HEK293T (cell line): Measurements from ENCODE around the gene RNASE7.

Experiments used
- FOXK2 ChIP-seq: fragments of 450-650 bp; IDR thresholded peaks from 2 replicates; pipeline ENCODE4 v1.6.1; 2016; ENCODE audit warnings: mild to moderate bottlenecking
- NFRKB ChIP-seq: fragments of 450-650 bp; IDR thresholded peaks from 2 replicates; pipeline ENCODE4 v1.6.1; 2016; ENCODE audit warnings: mild to moderate bottlenecking, moderate library complexity
- SUZ12 ChIP-seq: fragments of 450-650 bp; IDR thresholded peaks from 2 replicates; pipeline ENCODE4 v1.6.1; 2016; ENCODE audit warnings: mild to moderate bottlenecking

DNA sequence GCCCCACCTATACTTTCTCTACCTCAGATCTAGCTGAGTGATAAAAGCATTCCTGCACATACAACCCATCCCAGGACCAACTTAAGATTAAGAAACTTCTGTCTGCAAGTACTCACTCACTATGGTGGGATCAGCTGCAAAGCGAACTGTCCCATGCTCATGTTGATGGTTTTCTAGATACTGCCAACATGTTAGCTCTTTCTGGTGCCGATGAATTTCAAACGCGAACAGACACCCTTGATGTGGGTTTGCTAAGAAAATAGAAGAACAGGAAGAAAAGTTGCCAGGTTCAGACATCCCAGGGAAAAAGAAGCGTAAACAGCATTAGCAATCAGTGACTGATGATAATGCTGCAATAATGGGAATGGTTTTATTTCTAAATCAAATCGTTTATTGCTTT lies 44.6 kb upstream of the RNASE7 start:
- TF ChIP-seq FOXK2 = no peak
- no peak for TF ChIP-seq SUZ12
- no peak for TF ChIP-seq NFRKB
